HCT116 (cell line): ENCODE measurements around the gene CCL17. TPM values are rescaled to one million over a fixed set of nuclear protein-coding genes. Genes with fewer than 3 reads are reported as not detected.

Source experiments
- ATAC-seq: fragments of 200-7000 bp; cut with Tn5 transposase; 2 replicates; pipeline ENCODE4 v1.9.1; 2020; ENCODE audit warnings: mild to moderate bottlenecking, moderate library complexity
- BruUV-seq: library from RNA; stranded (reverse); fragments of 400-500 nt; replicated peaks from 2 replicates; lab custom pipeline; 2021; lab: Mats Ljungman, UMichigan
- CTCF ChIA-PET: fragments of 300-600 bp; sonication (Branson Sonifier 250); formaldehyde crosslinking; loops from one replicate; lab custom pipeline; 2021; ENCODE audit warnings: antibody characterized with exemption; lab: Charles Lee
- POLR2A ChIA-PET: fragments of 300-600, 350-600 bp; sonication (Branson Sonifier 250); formaldehyde crosslinking; loops from one replicate; lab custom pipeline; 2021; ENCODE audit warnings: antibody characterized with exemption; lab: Charles Lee
- RAD21 ChIA-PET, 2 experiments: fragments of 300-600 bp; sonication (Branson Sonifier 250); formaldehyde crosslinking; loops; one replicate each; lab custom pipeline; 2023; ENCODE audit warnings: low total read pairs in 2 of 2; ENCODE audit not compliant: uncharacterized antibody in 2 of 2, unreplicated experiment in 2 of 2, low non-redundant PET in 1 of 2; lab: Charles Lee
- DNase-seq: peaks from one replicate; pipeline ENCODE4 v3.0.0-alpha.2; 2010; ENCODE audit warnings: low read depth, low spot score
- H2AFZ ChIP-seq: fragments of 200-600 bp; shearing (Covaris generic), sonication (generic); 2 replicates; pipeline ENCODE4 v1.6.1; 2017; ENCODE audit warnings: low read depth, mixed run types, mixed read lengths, antibody characterized with exemption, low read length; ENCODE audit not compliant: poor library complexity, severe bottlenecking
- H3K27ac ChIP-seq: 2 replicates; pipeline ENCODE4 v1.5.1; 2012; ENCODE audit warnings: low read depth, low read length
- H3K27me3 ChIP-seq: fragments of 200-600 bp; sonication (generic); 2 replicates; pipeline ENCODE4 v1.6.1; 2016; ENCODE audit warnings: mixed run types, low read length, mixed read lengths; ENCODE audit not compliant: insufficient read depth
- H3K36me3 ChIP-seq, 2 experiments: fragments of 200-500 bp in 1 of 2; fragments of 200-600 bp in 1 of 2; sonication (Bioruptor generic) in 1 of 2; sonication (generic) in 1 of 2; 2 replicates each; pipeline versions ENCODE4 v1.5.1 to v1.6.1; 2014 to 2016; ENCODE audit warnings: low read length in 2 of 2, inconsistent platforms in 1 of 2, mixed read lengths in 1 of 2, mixed run types in 1 of 2; ENCODE audit not compliant: insufficient read depth in 2 of 2, control insufficient read depth in 1 of 2
- H3K4me1 ChIP-seq, 2 experiments: fragments of 200-600 bp in 1 of 2; sonication (generic) in 1 of 2; 2 replicates each; pipeline versions ENCODE4 v1.5.1 to v1.6.1; 2012 to 2017; ENCODE audit warnings: low read length in 2 of 2, inconsistent platforms in 1 of 2, mild to moderate bottlenecking in 1 of 2, mixed read lengths in 1 of 2, mixed run types in 1 of 2, moderate library complexity in 1 of 2; ENCODE audit not compliant: insufficient read depth in 2 of 2, control insufficient read depth in 1 of 2
- H3K4me2 ChIP-seq: fragments of 200-600 bp; sonication (generic); 2 replicates; pipeline ENCODE4 v1.6.1; 2017; ENCODE audit warnings: mixed run types, low read length, mixed read lengths
- H3K4me3 ChIP-seq, 2 experiments: fragments of 200-600 bp in 1 of 2; sonication (generic) in 1 of 2; replicated peaks in 1 of 2; 2 replicates each; pipeline ENCODE4 v1.5.1; 2011 to 2016; ENCODE audit warnings: low read length in 2 of 2, control low read depth in 1 of 2, low read depth in 1 of 2, mild to moderate bottlenecking in 1 of 2, mixed read lengths in 1 of 2, mixed run types in 1 of 2
- H3K79me2 ChIP-seq: fragments of 200-600 bp; sonication (generic); 2 replicates; pipeline ENCODE4 v1.6.1; 2017; ENCODE audit warnings: mild to moderate bottlenecking, mixed run types, low read length, moderate library complexity, mixed read lengths; ENCODE audit not compliant: insufficient read depth
- H3K9ac ChIP-seq: fragments of 200-600 bp; sonication (generic); 2 replicates; pipeline ENCODE4 v1.6.1; 2016; ENCODE audit warnings: low read length, mixed read lengths
- H3K9me2 ChIP-seq: fragments of 200-600 bp; sonication (generic), shearing (Covaris generic); 2 replicates; pipeline ENCODE4 v1.6.1; 2017; ENCODE audit warnings: mixed run types, mild to moderate bottlenecking, moderate library complexity; ENCODE audit not compliant: insufficient read depth
- H3K9me3 ChIP-seq, 2 experiments: fragments of 200-500 bp in 1 of 2; fragments of 200-600 bp in 1 of 2; sonication (Bioruptor generic) in 1 of 2; sonication (generic) in 1 of 2; 2 replicates each; pipeline ENCODE4 v1.6.1; 2014 to 2017; ENCODE audit warnings: low read length in 2 of 2, mixed read lengths in 2 of 2, inconsistent platforms in 1 of 2, low read depth in 1 of 2, mild to moderate bottlenecking in 1 of 2, mixed run types in 1 of 2, moderate library complexity in 1 of 2; ENCODE audit not compliant: control insufficient read depth in 1 of 2, insufficient read depth in 1 of 2
- H4K20me1 ChIP-seq: fragments of 200-600 bp; sonication (generic), shearing (Covaris generic); 2 replicates; pipeline ENCODE4 v1.6.1; 2017; ENCODE audit warnings: mixed run types, mild to moderate bottlenecking, moderate library complexity; ENCODE audit not compliant: insufficient read depth
- CTCF ChIP-seq, 3 experiments: fragments of 200-600 bp in 1 of 3; sonication (generic) in 1 of 3; IDR thresholded peaks in 2 of 3; conservative IDR thresholded peaks in 1 of 3; 2 replicates each; pipeline ENCODE4 v1.5.1; 2012 to 2017; ENCODE audit warnings: low read depth in 2 of 3, low read length in 2 of 3, antibody characterized with exemption in 1 of 3, borderline replicate concordance in 1 of 3, control low read depth in 1 of 3, mild to moderate bottlenecking in 1 of 3, mixed read lengths in 1 of 3, mixed run types in 1 of 3, moderate library complexity in 1 of 3; ENCODE audit not compliant: insufficient read depth in 1 of 3
- POLR2A ChIP-seq: IDR thresholded peaks from 2 replicates; pipeline ENCODE4 v1.7.0; 2011; ENCODE audit warnings: borderline replicate concordance; ENCODE audit not compliant: insufficient read depth, insufficient read length; ENCODE audit errors: extremely low read depth
- REST ChIP-seq: IDR thresholded peaks from 2 replicates; pipeline ENCODE4 v1.6.1; 2012; ENCODE audit warnings: low read depth
- SP1 ChIP-seq: IDR thresholded peaks from 2 replicates; pipeline ENCODE4 v1.6.1; 2012; ENCODE audit warnings: low read depth
- YY1 ChIP-seq: IDR thresholded peaks from 2 replicates; pipeline ENCODE4 v1.6.1; 2011; ENCODE audit warnings: low read length, low read depth, moderate library complexity, mild to moderate bottlenecking; ENCODE audit not compliant: insufficient replicate concordance; ENCODE audit errors: extremely low read depth
- ZFX ChIP-seq: fragments of 450-650 bp; IDR thresholded peaks from 2 replicates; pipeline ENCODE4 v1.6.1; 2017
- intact Hi-C: fragments of 100-400 bp; cut with micrococcal nuclease; formaldehyde crosslinking; loops from 2 replicates; pipeline ENCODE4 v1.10.0; 2022
- total RNA-seq: library from RNA; stranded (reverse); gene quantifications from one replicate; pipeline ENCODE4 v1.2.1, GENCODE V29; 2021; ENCODE audit not compliant: unreplicated experiment

Gene CCL17
- total RNA-seq, 1 experiment from 2014 or later, result not detected

GRCh38 chr16:57360321-57360935 lies 44.1 kb upstream of the CCL17 start:
- Histone ChIP-seq H3K79me2 (no peaks in the 10 kb centered on the region), H3K27ac (no peak overlapping the region), H3K9me2 (no peaks in the 10 kb centered on the region), H3K9me3 (no peaks in the 10 kb centered on the region), H3K4me1 (peaks cover 0 to 7% of the 10 kb centered on the region in 2 experiments; a peak in 2 of 4 replicates), H2AFZ (no peak overlapping the region), H3K4me2 (no peak overlapping the region), H4K20me1 (no peaks in the 10 kb centered on the region), H3K36me3 (no peaks in the 10 kb centered on the region), H3K27me3 (no peaks in the 10 kb centered on the region), H3K9ac (no peak overlapping the region), H3K4me3 (no peak overlapping the region)
- no peak for TF ChIP-seq REST
- no peak for TF ChIP-seq POLR2A
- no peak for TF ChIP-seq YY1
- TF ChIP-seq ZFX, result no peak
- no peak for TF ChIP-seq SP1
- no peak for TF ChIP-seq CTCF (IDR thresholded peaks at IDR 0.05 in 2 of 3, conservative IDR thresholded peaks at IDR 0.05 in 1 of 3; ENCODE audit: borderline replicate concordance in 1 of 3, insufficient read depth in 1 of 3, low read depth in 2 of 3, low read length in 2 of 3)
- ChIA-PET POLR2A (no interaction called here), CTCF (no interaction called here), RAD21 (no interaction called here)
- ATAC-seq (no peak), DNase-seq (no peak)
- BruUV-seq, result no TSS peak
- intact Hi-C loops, result no loop called here
